ENCODE measurements around the gene HOXA4.

Gene HOXA4

GRCh38 chr7:27105301-27106031, 25.1 kb downstream of the HOXA4 start:
- H2BK120ac ChIP-seq (ENCODE audit: low read depth, low read length): no peak overlapping the region
- DNase-seq (ENCODE audit: low spot score): no peak
- H2BK15ac ChIP-seq (ENCODE audit: low read length): no peak overlapping the region
- H3K4me2 ChIP-seq (ENCODE audit: insufficient read depth, low read length, poor library complexity, severe bottlenecking): no peak overlapping the region
- H3K4ac ChIP-seq (ENCODE audit: low read length): no peak overlapping the region
- no peak overlapping the region for H2BK5ac ChIP-seq (ENCODE audit: low read length)
- no peak overlapping the region for H4K8ac ChIP-seq (ENCODE audit: low read depth, low read length)
- H3K9me3 ChIP-seq (replicated peaks in 1 of 2; ENCODE audit: control insufficient read depth in 2 of 2, insufficient read depth in 1 of 2, low read depth in 1 of 2, low read length in 2 of 2): peaks cover 2% of the 10 kb centered on the region in 2 donors
- no peaks in the 10 kb centered on the region for H3K79me1 ChIP-seq (ENCODE audit: low read depth, low read length)
- no peak overlapping the region for H3K14ac ChIP-seq (ENCODE audit: low read length)
- H3K4me3 ChIP-seq (ENCODE audit: low read length in 2 of 2): no peak overlapping the region
- H3K23ac ChIP-seq (ENCODE audit: low read depth, low read length, poor library complexity): no peak overlapping the region
- no peak overlapping the region for H3K18ac ChIP-seq (ENCODE audit: low read length)
- H3K9ac ChIP-seq (ENCODE audit: low read depth, low read length, poor library complexity): no peak overlapping the region
- H3K27me3 ChIP-seq (ENCODE audit: control insufficient read depth in 3 of 3, insufficient read depth in 3 of 3, low read depth in 1 of 3, low read length in 3 of 3): peaks cover 79 to 99% (median 97%) of the 10 kb centered on the region in 3 experiments
- H3K27ac ChIP-seq (replicated peaks; ENCODE audit: low read length): no peak overlapping the region
- no peak overlapping the region for H2BK12ac ChIP-seq (ENCODE audit: low read length)
- whole genome bisulfite sequencing, 2 donors (ENCODE audit: extremely low coverage in 2 of 2, insufficient read length in 2 of 2, insufficient replicate concordance in 1 of 2): no CpG with 5 or more reads among the region's 13 CpGs
- H2AK5ac ChIP-seq (ENCODE audit: low read depth, low read length): no peak overlapping the region
- no peak overlapping the region for H4K91ac ChIP-seq (ENCODE audit: low read depth, low read length, poor library complexity)
- no peak overlapping the region for H2AFZ ChIP-seq (ENCODE audit: low read length)
- peaks cover 0 to 1% of the 10 kb centered on the region in 2 donors for H3K4me1 ChIP-seq (ENCODE audit: control insufficient read depth in 2 of 2, insufficient read depth in 1 of 2, low read depth in 1 of 2, low read length in 2 of 2)
- H3K36me3 ChIP-seq (replicated peaks in 1 of 2; ENCODE audit: control insufficient read depth in 2 of 2, insufficient read depth in 2 of 2, low read length in 2 of 2): no peaks in the 10 kb centered on the region

GRCh38 chr7:27104341-27105058, 26.1 kb downstream of the HOXA4 start:
- no peak overlapping the region for H2BK120ac ChIP-seq (ENCODE audit: low read depth, low read length)

GRCh38 chr7:27103489-27104226, 26.9 kb downstream of the HOXA4 start:
- Histone ChIP-seq H3K14ac (ENCODE audit: low read length) (no peak overlapping the region), H3K4ac (ENCODE audit: low read length) (no peak overlapping the region), H3K36me3 (replicated peaks in 1 of 2; ENCODE audit: control insufficient read depth in 2 of 2, insufficient read depth in 2 of 2, low read length in 2 of 2) (no peaks in the 10 kb centered on the region), H3K27me3 (ENCODE audit: control insufficient read depth in 3 of 3, insufficient read depth in 3 of 3, low read depth in 1 of 3, low read length in 3 of 3) (peaks cover 69 to 100% (median 90%) of the 10 kb centered on the region in 3 experiments), H2AFZ (ENCODE audit: low read length) (peak overlapping the region; percentile 22), H2BK12ac (ENCODE audit: low read length) (no peak overlapping the region), H2BK15ac (ENCODE audit: low read length) (no peak overlapping the region), H4K91ac (ENCODE audit: low read depth, low read length, poor library complexity) (no peak overlapping the region), H3K23ac (ENCODE audit: low read depth, low read length, poor library complexity) (peak overlapping the region; percentile 28), H2BK120ac (ENCODE audit: low read depth, low read length) (no peak overlapping the region), H3K4me2 (ENCODE audit: insufficient read depth, low read length, poor library complexity, severe bottlenecking) (no peak overlapping the region), H3K4me1 (ENCODE audit: control insufficient read depth in 2 of 2, insufficient read depth in 1 of 2, low read depth in 1 of 2, low read length in 2 of 2) (peaks cover 0 to 1% of the 10 kb centered on the region in 2 donors), H4K8ac (ENCODE audit: low read depth, low read length) (no peak overlapping the region), H2AK5ac (ENCODE audit: low read depth, low read length) (no peak overlapping the region), H3K4me3 (ENCODE audit: low read length in 2 of 2) (no peak overlapping the region), H3K79me1 (ENCODE audit: low read depth, low read length) (no peaks in the 10 kb centered on the region), H2BK5ac (ENCODE audit: low read length) (no peak overlapping the region), H3K27ac (replicated peaks; ENCODE audit: low read length) (no peak overlapping the region), H3K9me3 (replicated peaks in 1 of 2; ENCODE audit: control insufficient read depth in 2 of 2, insufficient read depth in 1 of 2, low read depth in 1 of 2, low read length in 2 of 2) (peaks cover 0 to 2% of the 10 kb centered on the region in 2 donors), H3K18ac (ENCODE audit: low read length) (peak overlapping the region; percentile 8), H3K9ac (ENCODE audit: low read depth, low read length, poor library complexity) (no peak overlapping the region)
- no CpG with 5 or more reads among the region's 35 CpGs for WGBS, 2 donors (ENCODE audit: extremely low coverage in 2 of 2, insufficient read length in 2 of 2, insufficient replicate concordance in 1 of 2)
- DNase-seq (ENCODE audit: low spot score): no peak

More at GRCh38 chr7:27104341-27105058, 26.1 kb downstream of the HOXA4 start:
- Histone ChIP-seq H3K9me3 (replicated peaks in 1 of 2; ENCODE audit: control insufficient read depth in 2 of 2, insufficient read depth in 1 of 2, low read depth in 1 of 2, low read length in 2 of 2) (peaks cover 0 to 2% of the 10 kb centered on the region in 2 donors), H2BK15ac (ENCODE audit: low read length) (no peak overlapping the region), H4K8ac (ENCODE audit: low read depth, low read length) (no peak overlapping the region), H3K18ac (ENCODE audit: low read length) (no peak overlapping the region), H3K4me3 (ENCODE audit: low read length in 2 of 2) (no peak overlapping the region), H4K91ac (ENCODE audit: low read depth, low read length, poor library complexity) (no peak overlapping the region), H2BK12ac (ENCODE audit: low read length) (no peak overlapping the region), H3K14ac (ENCODE audit: low read length) (no peak overlapping the region), H3K23ac (ENCODE audit: low read depth, low read length, poor library complexity) (no peak overlapping the region), H2BK5ac (ENCODE audit: low read length) (no peak overlapping the region), H3K9ac (ENCODE audit: low read depth, low read length, poor library complexity) (no peak overlapping the region), H3K4ac (ENCODE audit: low read length) (no peak overlapping the region), H3K4me1 (ENCODE audit: control insufficient read depth in 2 of 2, insufficient read depth in 1 of 2, low read depth in 1 of 2, low read length in 2 of 2) (peaks cover 0 to 1% of the 10 kb centered on the region in 2 donors), H3K79me1 (ENCODE audit: low read depth, low read length) (no peaks in the 10 kb centered on the region), H3K27ac (replicated peaks; ENCODE audit: low read length) (no peak overlapping the region), H2AK5ac (ENCODE audit: low read depth, low read length) (no peak overlapping the region), H3K36me3 (replicated peaks in 1 of 2; ENCODE audit: control insufficient read depth in 2 of 2, insufficient read depth in 2 of 2, low read length in 2 of 2) (no peaks in the 10 kb centered on the region), H3K27me3 (ENCODE audit: control insufficient read depth in 3 of 3, insufficient read depth in 3 of 3, low read depth in 1 of 3, low read length in 3 of 3) (peaks cover 69 to 100% (median 91%) of the 10 kb centered on the region in 3 experiments), H3K4me2 (ENCODE audit: insufficient read depth, low read length, poor library complexity, severe bottlenecking) (no peak overlapping the region), H2AFZ (ENCODE audit: low read length) (no peak overlapping the region)
- WGBS, 2 donors (ENCODE audit: extremely low coverage in 2 of 2, insufficient read length in 2 of 2, insufficient replicate concordance in 1 of 2): no CpG with 5 or more reads among the region's 13 CpGs
- DNase-seq (ENCODE audit: low spot score): no peak

All from neuronal stem cell (in vitro differentiated cells).